Nephron progenitor cell (in vitro differentiated cells): Measurements from ENCODE around the gene GAS2L3.

ENCODE experiments used
- DNase-seq: peaks from one replicate; pipeline ENCODE4 v3.0.0; 2021
- H3K27ac Mint-ChIP-seq: 2 replicates; pipeline ENCODE4 v1.8.0; 2021; ENCODE audit warnings: mild to moderate bottlenecking, moderate library complexity, mixed read lengths
- H3K27me3 Mint-ChIP-seq: 2 replicates; pipeline ENCODE4 v1.8.0; 2021; ENCODE audit warnings: mild to moderate bottlenecking, low read depth, mixed read lengths; ENCODE audit not compliant: poor library complexity
- H3K36me3 Mint-ChIP-seq: 2 replicates; pipeline ENCODE4 v1.8.0; 2021; ENCODE audit warnings: low read depth, mixed read lengths
- H3K4me1 Mint-ChIP-seq: 2 replicates; pipeline ENCODE4 v1.8.0; 2021; ENCODE audit warnings: mixed read lengths
- H3K4me3 Mint-ChIP-seq: 2 replicates; pipeline ENCODE4 v1.8.0; 2021; ENCODE audit warnings: mild to moderate bottlenecking, moderate library complexity, mixed read lengths
- H3K9me3 Mint-ChIP-seq: 2 replicates; pipeline ENCODE4 v1.8.0; 2021; ENCODE audit warnings: mild to moderate bottlenecking, moderate library complexity, mixed read lengths
- CTCF ChIP-seq: fragments of 200-600 bp; sonication (generic); IDR thresholded peaks from 2 replicates; pipeline ENCODE4 v1.5.0; 2021; ENCODE audit warnings: antibody characterized with exemption

The GAS2L3 gene

GRCh38 chr12:100534625-100535227 lies 38.8 kb upstream of the GAS2L3 start:
- Mint-ChIP-seq H3K27me3 (peaks cover 20% of the 10 kb centered on the region), H3K4me3 (no peak overlapping the region), H3K9me3 (no peaks in the 10 kb centered on the region), H3K4me1 (no peaks in the 10 kb centered on the region), H3K27ac (no peak overlapping the region), H3K36me3 (no peaks in the 10 kb centered on the region)
- TF ChIP-seq CTCF, result no peak
- no peak for DNase-seq

GRCh38 chr12:100539202-100539601 lies 34.3 kb upstream of the GAS2L3 start:
- no peak overlapping the region for H3K27ac Mint-ChIP-seq
- H3K4me3 Mint-ChIP-seq, result no peak overlapping the region
- H3K27me3 Mint-ChIP-seq, result peaks cover 13% of the 10 kb centered on the region
- no peaks in the 10 kb centered on the region for H3K9me3 Mint-ChIP-seq
- DNase-seq, result peak; percentile 81
- H3K36me3 Mint-ChIP-seq, result no peaks in the 10 kb centered on the region
- no peaks in the 10 kb centered on the region for H3K4me1 Mint-ChIP-seq
- TF ChIP-seq CTCF, result no peak

GRCh38 chr12:100544165-100544564 lies 29.3 kb upstream of the GAS2L3 start:
- H3K4me1 Mint-ChIP-seq, result no peaks in the 10 kb centered on the region
- TF ChIP-seq CTCF, result no peak
- no peaks in the 10 kb centered on the region for H3K36me3 Mint-ChIP-seq
- H3K27ac Mint-ChIP-seq, result no peak overlapping the region
- no peaks in the 10 kb centered on the region for H3K9me3 Mint-ChIP-seq
- DNase-seq, result no peak
- peaks cover 12% of the 10 kb centered on the region for H3K27me3 Mint-ChIP-seq
- H3K4me3 Mint-ChIP-seq, result no peak overlapping the region

- no peak for TF ChIP-seq CTCF
- Mint-ChIP-seq H3K4me1 (no peaks in the 10 kb centered on the region), H3K27ac (no peak overlapping the region), H3K27me3 (peaks cover 12% of the 10 kb centered on the region), H3K9me3 (no peaks in the 10 kb centered on the region), H3K36me3 (no peaks in the 10 kb centered on the region), H3K4me3 (no peak overlapping the region)
- no peak for DNase-seq
Measured at GRCh38 chr12:100545092-100545491, 28.4 kb upstream of the GAS2L3 start.

GRCh38 chr12:100553936-100554335 lies 19.5 kb upstream of the GAS2L3 start:
- no peak for TF ChIP-seq CTCF
- H3K27me3 Mint-ChIP-seq, result peaks cover 4% of the 10 kb centered on the region
- H3K36me3 Mint-ChIP-seq, result no peaks in the 10 kb centered on the region
- H3K4me1 Mint-ChIP-seq, result peaks cover 5% of the 10 kb centered on the region
- H3K4me3 Mint-ChIP-seq, result no peak overlapping the region
- peak; percentile 9 for DNase-seq
- peak overlapping the region; percentile 53 for H3K27ac Mint-ChIP-seq
- H3K9me3 Mint-ChIP-seq, result peaks cover 2% of the 10 kb centered on the region

- Mint-ChIP-seq H3K36me3 (no peaks in the 10 kb centered on the region), H3K4me1 (peaks cover 5% of the 10 kb centered on the region), H3K27ac (no peak overlapping the region), H3K4me3 (no peak overlapping the region), H3K9me3 (peaks cover 4% of the 10 kb centered on the region), H3K27me3 (peaks cover 4% of the 10 kb centered on the region)
- TF ChIP-seq CTCF, result peak; percentile 99
- DNase-seq, result peak; percentile 34
Measured at GRCh38 chr12:100554608-100555077, 18.8 kb upstream of the GAS2L3 start.
